NK-92 treated with Interleukin-12 subunit alpha and Interleukin-12 subunit beta, amount 100 ng/mL, for 24 hours (cell line): Measurements from ENCODE around the gene SIRT1.
"Not testable (repeated sequence)": the region's sequence is repeated elsewhere in the genome, so short reads cannot be mapped to it uniquely, and the experiment has no call there.

ENCODE experiments used
- DNase-seq: peaks from one replicate; lab custom pipeline; 2025; lab: John Stamatoyannopoulos, UW

The SIRT1 gene

DNA sequence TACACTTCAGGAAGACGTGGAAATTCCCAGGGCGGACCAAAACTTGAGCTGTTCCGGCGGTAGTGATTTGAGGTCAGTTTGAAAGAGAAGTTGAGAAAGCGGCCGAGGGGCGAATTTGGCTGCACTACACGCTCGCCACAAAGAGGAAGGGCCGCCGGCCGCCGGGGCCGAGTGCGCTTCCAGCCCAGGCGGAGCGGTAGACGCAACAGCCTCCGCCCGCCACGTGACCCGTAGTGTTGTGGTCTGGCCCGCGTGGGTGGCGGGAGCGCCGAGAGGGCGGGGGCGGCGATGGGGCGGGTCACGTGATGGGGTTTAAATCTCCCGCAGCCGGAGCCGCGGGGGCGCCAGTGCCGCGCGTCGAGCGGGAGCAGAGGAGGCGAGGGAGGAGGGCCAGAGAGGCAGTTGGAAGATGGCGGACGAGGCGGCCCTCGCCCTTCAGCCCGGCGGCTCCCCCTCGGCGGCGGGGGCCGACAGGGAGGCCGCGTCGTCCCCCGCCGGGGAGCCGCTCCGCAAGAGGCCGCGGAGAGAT, at the start of gene SIRT1:
TSS of gene SIRT1 (plus strand) at position 344 of the 529 bp plus-strand sequence. CDS start at position 410, 66 bp downstream.
- peak; percentile 89 for DNase-seq

DNA sequence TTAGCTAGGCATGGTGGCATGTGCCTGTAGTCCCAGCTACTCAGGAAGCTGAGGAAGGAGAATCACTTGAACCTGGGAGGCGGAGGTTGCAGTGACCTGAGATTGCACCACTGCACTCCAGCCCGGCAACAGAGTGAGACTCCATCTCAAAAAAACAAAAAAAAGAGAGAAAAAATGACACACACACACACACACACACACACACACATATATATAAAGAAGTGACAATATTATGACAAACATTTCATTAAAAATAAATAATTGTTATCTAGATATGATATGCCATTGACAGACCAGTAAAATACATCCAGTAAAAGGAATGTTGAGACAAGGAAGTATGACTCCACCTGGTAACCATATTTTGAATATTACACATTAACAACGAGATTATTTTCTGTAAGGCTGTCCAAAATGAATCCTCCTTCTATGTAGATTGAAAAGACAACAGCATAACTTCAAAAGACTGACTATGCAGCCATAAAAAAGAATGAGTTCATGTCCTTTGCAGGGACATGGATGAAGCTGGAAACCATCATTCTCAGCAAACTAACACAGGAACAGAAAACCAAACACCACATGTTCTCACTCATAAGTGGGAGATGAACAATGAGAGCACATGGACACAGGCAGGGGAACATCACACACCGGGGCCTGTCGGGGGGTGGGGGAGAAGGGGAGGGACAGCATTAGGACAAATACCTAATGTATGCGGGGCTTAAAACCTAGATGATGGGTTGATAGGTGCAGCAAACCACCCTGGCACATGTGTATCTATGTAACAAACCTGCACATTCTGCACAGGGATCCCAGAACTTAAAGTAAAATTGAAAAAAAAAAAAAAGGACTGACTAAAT, 48.7 kb upstream of the SIRT1 start:
- not testable (repeated sequence) for DNase-seq

DNA sequence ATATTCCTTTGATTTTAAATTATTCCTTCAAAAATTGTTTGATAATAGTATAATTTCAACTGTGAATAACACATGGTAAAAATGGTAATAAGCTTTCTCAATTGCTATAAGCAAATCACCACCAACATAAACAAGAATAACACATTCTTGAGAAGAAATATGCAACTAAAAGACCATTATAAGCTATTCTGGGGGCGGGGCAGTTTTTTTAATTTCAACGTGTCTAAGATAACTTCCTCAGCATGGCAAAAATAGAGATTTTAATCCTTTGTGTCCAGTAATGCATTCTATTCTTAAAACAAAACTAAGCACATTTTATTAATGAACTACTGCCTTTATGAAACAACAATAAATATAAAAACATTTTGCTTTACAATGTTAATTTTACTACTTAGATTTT, 48.0 kb upstream of the SIRT1 start:
- no peak for DNase-seq

DNA sequence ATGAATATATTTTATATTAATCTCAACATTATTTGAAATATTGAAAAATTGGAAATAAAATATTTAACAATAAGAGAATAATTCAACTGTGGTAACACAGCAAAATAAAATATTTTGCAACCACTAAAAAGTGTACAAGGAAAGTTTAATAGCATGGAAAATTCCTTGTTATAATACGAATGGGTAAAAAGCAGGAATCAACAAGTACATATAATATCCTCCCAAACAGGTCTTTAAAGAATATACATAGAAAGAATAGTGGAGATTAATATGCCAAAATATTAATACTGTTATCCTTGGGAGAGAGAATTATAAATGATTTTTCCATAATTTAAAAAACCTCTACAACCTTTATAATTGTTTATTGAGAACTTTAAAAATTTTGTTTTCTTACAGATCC, 47.5 kb upstream of the SIRT1 start:
- no peak for DNase-seq

DNA sequence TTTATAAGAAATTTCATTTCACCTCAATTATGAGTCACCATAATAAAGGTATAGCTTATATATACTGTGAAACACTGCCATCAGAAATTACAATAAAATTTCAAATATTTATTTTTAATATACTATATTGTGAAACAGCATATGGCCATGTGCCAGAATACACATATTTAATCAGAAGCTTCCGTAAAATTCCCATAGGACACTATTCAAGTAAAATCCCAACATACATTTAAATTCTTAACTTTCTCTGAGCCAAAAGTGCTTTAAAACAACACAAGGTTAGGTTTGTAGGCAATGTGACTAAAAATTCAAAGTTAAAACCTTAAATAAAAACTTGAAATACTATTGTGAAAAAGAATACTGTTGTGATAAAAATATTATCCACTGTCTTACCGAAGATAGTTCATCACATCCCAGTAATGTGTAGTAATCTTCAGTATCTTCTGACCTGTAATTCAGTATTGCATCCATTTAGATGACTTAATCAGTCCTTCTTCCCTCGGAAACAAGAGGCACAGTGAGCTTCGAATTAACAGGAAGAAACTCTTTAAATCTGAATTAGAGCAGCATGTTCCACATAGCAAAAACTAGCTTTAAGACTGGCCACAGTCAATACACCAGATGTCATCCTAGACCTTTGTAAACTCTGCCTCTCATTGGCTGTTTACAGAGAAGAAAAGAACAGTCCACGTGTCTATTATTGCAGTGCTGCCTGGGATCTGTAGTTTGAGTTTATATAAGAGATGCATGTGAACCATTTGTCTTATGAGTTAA, 46.7 kb upstream of the SIRT1 start, which contains the start of gene DNAJC12:
TSS of gene DNAJC12 (minus strand) at position 648 of the 774 bp plus-strand sequence. CDS start at position 471, 177 bp downstream.
- DNase-seq: no peak

DNA sequence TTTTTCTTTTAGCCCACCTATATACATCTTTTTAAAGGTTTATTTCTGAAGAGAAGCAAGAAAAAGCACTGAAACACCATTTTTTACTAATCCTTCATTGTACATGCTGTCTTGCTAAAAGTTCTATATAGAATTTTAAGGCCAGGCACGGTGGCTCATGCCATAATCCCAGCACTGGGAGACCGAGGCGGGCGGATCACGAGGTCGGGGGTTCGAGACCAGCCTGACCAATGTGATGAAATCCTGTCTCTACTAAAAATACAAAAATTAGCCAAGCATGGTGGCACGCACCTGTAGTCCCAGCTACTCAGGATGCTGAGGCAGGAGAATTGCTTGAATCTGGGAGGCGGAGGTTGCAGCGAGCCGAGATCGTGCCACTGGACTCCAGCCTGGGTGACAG, 44.9 kb upstream of the SIRT1 start:
- not testable (repeated sequence) for DNase-seq

DNA sequence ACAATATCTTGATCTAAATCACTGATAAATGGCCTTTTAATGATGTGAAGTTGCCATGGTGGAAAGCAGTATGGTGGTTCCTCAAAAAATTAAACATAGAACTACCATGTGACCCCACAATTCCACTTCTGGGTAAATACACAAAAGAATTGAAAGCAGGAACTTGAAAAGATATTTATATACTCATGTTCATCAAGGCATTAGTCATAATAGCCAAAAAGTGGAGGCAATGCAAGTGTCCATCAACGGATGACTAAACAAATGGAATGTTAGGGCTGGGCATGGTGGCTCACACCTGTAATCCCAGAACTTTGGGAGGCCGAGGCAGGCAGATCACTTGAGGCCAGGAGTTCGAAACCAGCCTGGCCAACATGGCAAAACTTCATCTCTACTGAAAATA, 44.5 kb upstream of the SIRT1 start:
- no peak for DNase-seq

DNA sequence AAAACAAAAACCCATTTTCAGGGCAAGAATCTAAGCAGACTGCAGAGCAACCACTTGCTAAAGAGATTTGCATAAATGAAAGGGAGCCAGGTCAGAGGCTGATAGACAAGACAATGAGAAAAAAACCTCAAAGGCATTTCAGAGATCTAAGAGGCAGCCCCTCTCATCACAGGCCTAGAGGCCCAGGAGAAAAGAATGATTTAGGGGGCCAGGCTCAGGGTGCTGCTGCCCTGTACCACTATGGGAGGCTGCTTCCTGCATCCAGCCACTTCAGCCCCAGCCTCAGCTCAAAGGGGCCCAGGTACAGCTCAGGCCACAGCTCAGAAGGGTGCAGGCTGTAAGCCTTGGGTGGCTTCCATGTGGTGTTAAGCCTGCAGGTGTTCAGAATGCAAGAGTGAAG, 42.7 kb upstream of the SIRT1 start:
- no peak for DNase-seq

DNA sequence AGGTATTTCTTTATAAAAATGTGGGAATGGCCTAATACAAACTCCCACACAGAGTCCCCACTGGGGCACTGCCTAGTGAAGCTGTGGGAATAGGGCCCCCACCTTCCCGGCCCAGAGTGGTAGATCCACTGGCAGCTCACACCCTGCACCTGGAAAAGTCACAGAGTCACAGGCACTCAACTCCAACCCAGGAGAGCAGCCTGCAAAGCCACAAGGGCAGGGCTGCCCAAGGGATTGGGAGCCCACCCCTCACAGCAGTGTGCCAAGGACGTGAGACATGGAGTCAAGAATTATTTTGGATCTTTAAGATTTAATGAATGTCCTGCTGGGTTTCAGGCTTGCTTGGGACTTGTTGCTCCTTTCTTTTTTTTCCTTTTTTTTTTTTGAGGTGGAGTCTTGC, 41.2 kb upstream of the SIRT1 start:
- no peak for DNase-seq

DNA sequence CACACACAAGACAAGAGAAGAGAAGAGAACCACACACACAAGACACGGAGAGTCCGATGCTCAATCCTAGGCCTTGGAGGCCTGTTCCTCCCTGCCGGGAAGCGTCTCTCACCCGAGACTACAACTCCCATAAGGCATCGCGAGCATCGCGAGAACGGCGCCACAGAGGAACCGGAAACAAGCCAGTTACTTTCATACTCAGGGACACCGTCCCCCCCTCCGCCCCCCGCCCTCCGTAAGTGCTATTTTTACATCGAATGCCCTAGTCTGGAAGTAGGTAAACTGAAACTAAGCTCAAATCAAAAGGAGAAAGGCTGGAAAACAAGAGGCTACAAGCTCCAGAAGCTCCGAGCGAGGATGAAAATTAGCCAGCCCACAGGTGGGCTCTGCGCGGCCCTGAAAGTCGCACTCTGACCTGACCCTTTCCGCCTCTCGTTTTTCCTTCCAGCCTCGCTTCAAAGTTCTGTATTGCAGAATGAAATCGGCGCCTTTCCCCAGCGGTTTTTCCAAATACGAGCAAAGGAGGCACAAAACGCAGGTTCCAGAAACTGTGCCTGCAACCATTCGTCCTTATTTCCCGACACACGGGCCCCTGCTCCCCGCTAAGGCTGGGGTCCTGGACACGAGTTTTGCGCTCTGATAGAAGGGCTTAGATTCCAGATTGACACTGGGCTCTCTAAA, 35.0 kb upstream of the SIRT1 start:
- peak; percentile 79 for DNase-seq

DNA sequence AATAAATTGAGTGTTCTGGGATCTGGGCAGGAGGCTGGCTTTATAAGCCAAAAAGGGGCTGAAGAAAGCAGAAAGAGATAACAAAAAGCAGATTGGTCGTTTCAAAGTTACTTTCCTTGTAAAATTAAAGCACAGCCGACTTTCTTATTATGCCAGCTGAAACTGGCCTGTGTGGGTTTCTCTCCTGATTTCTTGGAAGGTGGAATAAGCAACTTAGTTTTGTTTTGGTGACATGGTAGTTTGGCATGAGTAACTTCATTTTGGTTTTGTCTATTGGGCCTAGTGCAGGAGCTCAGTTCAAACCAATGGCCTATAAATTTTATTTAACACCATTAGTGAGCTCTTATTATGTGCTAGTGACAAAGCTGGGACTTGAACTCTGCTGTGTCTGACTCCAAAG, 33.3 kb upstream of the SIRT1 start:
- no peak for DNase-seq

DNA sequence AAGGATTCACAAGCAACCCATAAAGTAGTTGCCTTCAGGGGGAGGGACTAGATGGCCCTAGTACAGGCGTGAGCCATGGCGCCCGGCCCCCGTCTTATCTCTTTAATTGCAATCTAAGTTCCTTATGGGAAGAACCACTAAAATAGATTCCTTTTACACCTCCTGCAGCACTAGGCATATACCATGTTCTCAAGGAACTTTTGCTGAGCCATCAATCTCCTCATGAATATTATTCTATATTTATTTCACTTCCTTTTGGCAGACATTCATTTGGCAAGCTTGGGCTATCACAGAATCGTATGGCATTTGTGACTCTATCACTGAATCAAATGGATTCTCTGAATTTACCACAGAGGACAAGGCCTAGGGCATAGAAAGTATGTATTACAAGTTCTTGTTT, 31.7 kb upstream of the SIRT1 start:
- DNase-seq: no peak

DNA sequence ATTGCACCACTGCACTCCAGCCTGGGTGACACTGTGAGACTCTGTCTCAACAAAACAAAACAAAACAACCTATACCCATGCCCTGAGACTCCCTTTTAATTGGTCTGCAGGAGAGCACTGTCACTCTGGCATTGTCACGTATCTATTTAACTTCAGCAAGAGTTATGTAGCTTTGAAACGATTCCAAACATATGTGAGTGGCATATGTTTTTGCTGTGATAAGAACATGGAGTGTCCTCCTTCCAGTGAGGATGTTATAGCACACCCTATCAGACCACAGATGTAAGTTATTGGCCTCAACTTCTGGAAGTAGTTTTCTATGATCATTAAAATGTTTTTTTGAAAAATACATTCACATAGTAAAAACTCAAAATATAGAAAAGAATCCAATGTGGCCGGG, 30.9 kb upstream of the SIRT1 start:
- DNase-seq: no peak

DNA sequence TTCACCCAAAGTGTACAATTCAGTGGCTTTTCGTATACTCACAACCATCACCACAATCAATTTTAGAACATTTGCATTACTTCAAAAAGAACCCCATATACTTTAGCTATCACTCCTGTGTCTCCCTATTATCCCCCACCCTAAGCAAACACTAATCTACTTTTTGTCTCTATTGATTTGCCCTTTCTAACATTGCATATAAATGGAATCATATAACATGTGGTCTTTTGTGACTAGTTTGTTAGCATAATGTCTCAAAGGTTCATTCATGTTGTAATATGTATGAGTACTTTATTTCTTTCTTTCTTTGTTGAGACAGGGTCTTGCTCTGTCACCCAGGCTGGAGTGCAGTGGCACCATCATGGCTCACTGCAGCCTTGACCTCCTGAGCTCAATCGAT, 25.5 kb upstream of the SIRT1 start:
- DNase-seq: no peak

DNA sequence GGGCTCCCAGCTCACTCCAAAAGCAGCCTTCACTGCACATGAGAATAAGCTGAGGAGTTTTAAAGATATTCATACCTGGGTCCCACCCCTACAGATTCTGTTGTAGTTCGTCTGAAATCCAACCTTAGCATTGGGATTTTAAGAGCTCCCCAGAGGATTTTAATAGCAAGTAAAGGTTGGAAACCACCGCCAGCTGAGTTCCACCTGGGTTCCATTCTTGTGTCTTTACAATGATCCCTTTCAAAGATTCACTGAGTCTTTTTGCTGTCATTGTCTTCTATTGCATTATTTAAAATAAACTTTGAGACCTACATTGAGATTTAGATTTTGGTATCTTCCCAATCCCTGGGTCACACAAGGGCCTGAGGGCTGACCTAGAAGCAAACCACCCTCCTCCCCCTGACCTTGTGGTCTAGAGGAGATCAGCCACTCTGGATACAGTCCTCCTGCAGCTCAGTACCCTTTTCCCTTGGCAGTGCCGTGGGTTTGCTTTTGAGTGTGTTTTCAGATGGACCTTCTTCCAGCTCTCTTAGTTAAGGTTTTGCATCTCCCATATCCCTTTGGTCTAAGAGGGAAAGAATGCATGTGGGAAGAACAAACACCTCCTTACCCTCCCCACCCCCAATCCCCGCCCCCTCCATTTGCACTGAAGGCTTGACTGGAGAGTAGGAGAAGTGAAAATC, 22.6 kb upstream of the SIRT1 start:
- DNase-seq: no peak

DNA sequence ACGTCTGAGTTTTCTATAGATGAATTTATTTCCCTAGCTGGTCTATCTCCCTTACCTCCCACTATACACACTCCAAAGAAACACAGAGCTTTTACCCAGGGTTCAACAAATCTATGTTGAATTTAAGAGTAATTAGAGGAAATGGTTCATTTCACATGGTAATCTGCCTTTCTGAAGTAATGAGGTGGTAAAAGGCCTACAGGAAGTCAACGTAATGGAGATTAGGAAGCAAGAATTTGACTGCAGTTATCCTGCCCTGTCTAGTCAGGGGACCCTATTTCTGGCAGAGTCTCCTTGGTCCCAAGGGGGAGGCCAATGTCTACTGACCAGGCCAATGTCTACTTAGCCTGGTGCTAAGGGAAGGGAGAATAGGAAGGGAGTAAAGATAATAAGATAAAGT, 21.4 kb upstream of the SIRT1 start:
- no peak for DNase-seq

DNA sequence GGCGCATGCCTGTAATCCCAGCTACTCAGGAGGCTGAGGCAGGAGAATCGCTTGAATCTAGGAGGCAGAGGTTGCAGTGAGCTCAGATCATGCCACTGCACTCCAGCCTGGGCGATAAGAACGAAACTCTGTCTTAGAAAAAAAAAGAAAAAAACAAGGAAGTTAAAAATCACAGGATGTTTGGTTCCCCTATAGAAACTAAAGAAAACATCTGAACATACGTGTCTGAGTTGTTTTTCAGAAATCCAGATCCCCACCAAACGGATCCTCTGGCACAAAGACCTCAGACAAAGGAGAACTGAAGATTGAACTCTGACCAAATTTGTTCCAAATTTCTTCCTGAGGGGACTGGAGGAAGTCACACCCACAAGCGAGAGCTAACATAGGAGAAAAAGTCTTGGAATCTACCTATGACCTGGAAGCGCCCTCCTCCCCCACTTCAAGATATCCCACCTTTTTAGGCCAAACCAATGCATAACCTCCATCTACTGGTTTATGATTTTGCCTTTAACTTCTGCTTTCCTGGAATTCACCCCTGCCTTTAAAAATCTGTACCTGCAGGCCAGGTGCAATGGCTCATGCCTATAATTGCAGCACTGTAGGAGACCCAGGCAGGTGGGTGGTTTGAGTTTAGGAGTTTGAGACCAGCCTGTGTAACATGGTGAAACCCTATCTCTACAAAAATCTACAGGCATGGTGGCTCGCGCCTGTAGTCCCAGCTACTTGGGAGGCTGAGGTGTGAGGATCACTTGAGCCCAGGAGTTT, 19.7 kb upstream of the SIRT1 start:
- no peak for DNase-seq

DNA sequence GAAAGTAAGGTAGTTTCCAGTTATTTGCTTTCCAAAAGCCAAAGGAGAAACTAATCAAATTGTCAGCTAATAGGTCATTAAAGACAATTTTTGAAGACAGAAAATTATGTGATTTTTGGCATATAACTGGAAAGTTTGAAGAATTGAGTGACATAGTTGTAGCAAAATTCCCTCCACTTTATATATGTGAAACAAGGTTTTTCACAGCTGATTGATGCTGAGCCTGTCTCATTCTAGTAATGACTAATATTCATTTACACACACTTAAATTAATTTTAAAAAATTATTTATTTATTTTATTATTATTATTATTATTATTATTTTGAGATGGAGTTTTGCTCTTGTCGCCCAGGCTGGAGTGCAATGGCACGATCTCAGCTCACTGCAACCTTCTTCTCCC, 16.3 kb upstream of the SIRT1 start:
- no peak for DNase-seq

DNA sequence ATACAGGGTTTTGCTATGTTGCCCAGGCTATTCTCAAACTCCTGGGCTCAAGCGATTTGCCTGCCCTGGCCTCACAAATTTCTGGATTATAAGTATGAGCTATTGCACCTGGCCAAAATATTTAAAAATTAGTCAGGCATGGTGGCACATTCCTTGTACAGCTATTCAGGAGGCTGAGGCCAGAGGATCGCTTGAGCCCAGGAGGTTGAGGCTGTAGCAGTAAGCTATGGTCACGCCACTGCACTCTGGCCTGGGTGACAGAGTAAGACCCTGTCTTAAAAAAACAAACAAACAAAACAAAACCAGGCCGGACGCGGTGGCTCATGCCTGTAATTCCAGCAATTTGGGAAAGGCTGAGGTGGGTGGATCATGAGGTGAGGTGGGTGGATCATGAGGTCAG, 14.5 kb upstream of the SIRT1 start:
- DNase-seq: no peak

DNA sequence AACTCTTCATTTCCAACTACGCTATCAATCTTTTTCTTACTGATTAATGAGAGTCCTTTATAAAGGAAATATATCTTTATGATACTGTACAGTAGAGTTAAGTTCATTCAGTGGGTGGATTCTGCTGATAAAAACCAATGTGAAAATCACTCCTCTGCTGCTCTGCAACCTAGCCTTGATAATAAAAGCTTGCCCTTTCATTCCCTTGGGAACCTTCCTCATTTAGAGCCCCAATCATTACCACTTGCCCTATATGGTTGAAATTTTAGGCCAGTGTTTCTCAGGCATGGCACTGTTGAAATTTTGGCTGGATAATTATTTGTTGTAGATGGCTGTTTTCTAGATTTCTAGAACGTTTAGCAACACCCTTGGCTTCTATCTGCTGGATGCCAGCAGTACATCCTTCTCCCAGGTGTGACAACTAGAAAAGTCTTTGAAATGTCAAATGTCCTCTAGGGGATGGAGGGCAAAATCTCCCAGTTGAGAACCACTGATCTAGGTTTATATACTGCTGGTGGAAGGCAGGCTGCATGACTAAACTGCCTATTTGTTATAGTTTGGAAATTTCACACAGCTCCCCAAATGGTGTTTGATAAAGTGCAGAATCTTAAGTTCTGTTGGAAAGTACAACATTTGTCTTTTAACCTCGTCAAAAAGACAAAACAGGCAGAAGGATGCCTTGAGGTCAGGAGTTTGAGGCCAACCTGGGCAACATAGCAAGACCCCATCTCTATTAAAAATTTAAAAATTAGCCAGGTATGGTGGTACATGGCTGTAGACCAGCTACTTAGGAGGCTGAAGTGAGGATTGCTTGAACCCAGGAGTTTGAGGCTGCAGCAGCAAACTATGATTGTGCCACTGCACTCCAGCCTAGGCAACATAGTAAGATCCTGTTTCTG, 8.9 kb upstream of the SIRT1 start:
- DNase-seq: no peak
